HG03159 (cell line): ENCODE results near the gene RBMS3.
"Not testable (repeated sequence)": the region's sequence is repeated elsewhere in the genome, so short reads cannot be mapped to it uniquely, and the experiment has no call there.

Experiments used
- ATAC-seq: cut with Tn5 transposase; IDR thresholded peaks from one replicate; pipeline ENCODE4 v1.9.1; 2021; ENCODE audit warnings: mild to moderate bottlenecking, moderate library complexity; ENCODE audit not compliant: unreplicated experiment

The RBMS3 gene

DNA sequence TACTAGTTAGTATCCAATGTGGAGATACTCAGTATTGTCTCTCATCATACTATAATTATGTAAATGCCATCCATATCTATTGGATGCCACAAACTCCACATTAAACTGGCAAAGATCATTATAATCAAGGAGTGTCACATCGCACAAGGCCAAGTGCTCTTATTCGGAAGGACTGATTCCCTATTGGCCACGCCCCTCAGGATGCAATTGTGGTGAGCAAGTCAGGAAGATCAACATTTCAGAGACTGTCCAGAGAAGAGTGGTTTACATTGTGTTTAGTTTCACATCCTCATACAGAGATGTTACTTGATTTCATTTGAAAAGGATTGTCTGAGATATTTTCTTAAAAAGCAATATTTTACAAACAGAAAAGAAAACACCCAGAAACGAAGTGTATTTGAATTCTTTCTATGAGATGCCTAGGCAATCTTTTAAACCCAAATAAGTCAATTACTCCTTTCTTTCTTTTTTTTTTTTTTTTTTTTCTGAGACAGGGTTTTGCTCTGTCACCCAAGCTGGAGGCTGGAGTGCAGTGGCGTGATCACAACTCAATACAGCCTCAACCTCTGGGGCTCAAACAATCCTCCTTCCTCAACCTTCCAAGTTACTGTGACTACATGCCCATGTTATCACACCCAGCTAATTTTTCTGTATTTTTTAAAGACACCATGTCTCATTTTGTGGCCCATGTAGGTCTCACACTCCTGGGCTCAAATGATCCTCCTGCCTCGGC is 369.1 kb downstream of the RBMS3 start:
- ATAC-seq, result peak; percentile 79

DNA sequence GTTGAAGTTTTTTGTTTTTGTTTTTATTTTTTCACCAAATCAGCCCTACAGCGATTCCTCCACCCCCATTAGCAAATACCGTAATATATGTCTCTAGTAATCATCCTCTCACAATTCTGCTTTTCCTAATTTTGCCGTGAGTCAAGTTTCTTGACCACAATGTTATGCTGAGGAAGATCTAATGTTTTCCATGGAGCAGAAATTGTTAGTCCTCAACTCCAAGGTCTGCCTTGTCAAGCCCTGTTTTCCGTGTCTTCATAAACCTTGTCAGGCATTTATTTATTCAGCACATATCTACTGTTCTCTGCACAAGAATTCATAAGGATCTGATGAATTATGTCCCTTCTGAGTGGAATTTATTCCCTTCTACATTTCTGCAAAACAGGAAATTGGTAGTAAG is 372.8 kb downstream of the RBMS3 start:
- ATAC-seq, result no peak

DNA sequence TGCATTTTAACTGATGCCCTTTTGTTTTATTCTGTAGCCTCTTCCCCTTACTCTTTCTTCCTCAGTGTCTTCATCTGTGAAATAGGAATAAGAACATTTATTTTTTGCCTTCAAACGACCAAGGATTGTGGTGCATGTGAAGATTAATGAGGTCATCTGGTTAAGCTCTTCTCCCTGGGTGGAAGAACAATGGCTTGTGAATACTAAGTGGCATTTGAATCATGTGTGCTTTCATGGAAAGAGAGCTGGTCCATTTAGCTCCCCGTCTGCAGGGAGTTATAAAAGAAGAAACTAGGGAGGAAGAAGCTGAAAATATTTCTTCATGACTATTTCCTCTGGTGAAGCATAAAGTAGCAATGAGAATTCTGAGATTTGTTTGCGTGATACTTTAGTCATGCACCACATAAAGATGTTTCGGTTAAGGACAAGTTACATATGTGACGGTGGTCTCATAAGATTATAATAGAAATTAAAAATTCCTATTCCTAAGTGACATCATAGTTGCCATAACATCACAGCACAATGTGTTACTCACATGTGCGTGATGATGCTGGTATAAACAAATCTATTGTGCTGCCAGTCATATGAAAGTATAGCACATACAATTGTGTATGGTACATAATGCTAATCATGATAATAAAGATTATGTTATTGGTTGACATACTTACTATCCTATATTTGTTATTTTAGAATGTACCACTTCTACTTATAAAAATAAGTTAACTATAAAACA is 374.3 kb downstream of the RBMS3 start:
- ATAC-seq, result no peak

DNA sequence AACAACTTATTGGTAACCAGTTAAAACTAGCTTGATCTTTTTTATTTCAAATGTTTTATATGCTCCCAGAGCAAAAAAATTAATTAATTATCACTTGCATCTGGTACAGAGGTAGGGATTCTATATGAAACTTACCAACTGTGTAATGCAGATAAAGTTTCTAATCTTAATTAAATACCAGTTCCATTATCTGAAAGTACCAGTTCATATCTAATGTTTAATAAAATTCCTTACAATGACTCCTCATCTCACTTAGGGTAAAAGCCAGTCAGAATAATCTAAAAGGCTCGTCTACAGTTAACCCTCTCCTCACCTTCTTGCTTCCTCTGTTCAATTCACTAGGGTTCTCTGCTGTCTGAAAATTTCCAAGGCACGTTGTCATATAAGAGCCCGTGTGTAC is 384.8 kb downstream of the RBMS3 start:
- no peak for ATAC-seq

DNA sequence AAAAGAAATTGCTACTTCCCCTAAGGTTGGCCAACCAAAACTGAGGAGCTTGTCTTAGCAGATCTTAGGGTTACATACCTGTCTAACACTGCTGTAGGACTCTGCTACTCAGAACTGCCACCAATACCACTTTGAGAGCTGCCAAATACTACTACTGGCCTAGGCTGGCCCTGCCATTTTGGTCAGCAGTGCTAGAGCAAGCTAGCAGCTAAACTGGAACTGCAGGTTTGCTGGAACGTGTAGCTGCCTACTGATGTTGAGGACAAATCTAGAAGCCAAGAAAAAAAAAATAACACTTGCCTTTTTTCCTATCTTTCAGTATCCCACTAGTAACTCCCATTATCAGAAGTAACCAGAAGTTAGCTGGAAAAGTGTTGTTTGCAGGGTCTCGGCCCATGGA is 387.4 kb downstream of the RBMS3 start:
- no peak for ATAC-seq

DNA sequence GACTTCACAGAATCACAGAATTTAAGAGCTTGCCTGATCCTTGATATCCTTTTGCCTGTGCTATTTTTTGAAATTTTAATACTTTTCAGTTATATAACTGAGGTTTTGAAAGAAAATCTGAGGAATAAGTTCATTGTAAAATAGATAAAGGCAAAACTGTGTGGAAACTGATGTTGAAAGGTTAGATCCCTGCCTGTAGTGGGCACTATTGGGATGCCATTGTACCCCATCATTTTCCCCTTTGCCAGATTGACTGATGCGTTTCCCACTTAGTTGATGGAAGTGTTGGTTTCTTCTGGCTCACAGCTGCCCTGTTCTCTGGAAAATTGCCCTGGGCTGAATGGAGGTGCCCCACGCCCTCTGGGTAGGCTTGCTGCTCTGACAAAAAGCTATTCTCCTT is 387.9 kb downstream of the RBMS3 start:
- no peak for ATAC-seq

DNA sequence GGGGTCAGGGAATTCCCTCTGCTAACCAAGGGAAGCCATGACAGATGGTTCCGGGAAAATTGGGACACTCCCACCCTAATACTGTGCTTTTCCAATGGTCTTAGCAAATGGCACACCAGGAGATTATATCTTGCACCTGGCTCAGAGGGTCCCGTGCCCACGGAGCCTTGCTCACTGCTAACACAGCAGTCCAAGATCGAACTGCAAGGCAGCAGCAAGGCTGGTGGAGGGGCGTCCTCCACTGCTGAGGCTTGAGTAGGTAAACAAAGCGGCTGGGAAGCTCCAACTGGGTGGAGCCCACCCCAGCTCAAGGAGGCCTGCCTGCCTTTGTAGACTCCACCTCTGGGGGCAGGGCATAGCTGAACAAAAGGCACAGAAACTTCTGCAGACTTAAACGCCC is 389.6 kb downstream of the RBMS3 start:
- ATAC-seq, result not testable (repeated sequence)

DNA sequence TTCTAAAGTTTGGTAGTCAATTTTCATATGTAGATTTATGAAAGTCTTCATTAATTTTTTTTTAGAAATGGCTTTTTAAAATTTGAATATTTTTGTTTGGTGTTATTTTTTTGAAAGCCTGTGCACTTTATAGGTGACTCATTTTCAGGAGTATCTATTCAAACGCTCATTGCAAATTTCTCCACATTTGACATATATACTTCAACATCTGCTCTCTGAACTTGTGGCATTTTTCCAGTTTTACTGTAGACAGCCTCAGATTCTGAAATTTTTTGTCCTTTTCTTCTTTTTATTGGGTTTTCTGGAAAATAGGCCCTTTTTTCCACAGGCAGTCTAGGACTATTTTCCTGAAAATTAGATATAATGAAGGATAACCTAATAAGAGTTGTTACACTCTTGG is 396.6 kb downstream of the RBMS3 start:
- no peak for ATAC-seq

DNA sequence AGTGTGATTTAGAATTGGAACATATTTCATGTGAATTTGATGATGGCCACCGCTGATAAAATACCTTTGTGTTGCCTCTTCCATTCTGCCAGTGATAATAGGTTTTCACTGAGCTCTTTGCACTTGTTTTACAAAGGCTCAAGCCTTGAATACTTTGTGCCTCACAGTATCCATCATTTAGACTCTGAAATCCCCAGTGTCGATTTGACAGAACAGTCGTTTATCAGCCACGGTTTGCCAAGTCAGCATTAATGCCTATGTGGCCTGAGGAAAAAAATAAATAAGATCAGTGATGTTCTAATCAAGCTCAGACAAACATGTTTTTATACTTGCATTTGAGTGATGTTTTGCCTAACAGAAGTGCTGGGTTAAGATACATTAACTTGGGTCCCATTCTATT is 399.1 kb downstream of the RBMS3 start:
- no peak for ATAC-seq

DNA sequence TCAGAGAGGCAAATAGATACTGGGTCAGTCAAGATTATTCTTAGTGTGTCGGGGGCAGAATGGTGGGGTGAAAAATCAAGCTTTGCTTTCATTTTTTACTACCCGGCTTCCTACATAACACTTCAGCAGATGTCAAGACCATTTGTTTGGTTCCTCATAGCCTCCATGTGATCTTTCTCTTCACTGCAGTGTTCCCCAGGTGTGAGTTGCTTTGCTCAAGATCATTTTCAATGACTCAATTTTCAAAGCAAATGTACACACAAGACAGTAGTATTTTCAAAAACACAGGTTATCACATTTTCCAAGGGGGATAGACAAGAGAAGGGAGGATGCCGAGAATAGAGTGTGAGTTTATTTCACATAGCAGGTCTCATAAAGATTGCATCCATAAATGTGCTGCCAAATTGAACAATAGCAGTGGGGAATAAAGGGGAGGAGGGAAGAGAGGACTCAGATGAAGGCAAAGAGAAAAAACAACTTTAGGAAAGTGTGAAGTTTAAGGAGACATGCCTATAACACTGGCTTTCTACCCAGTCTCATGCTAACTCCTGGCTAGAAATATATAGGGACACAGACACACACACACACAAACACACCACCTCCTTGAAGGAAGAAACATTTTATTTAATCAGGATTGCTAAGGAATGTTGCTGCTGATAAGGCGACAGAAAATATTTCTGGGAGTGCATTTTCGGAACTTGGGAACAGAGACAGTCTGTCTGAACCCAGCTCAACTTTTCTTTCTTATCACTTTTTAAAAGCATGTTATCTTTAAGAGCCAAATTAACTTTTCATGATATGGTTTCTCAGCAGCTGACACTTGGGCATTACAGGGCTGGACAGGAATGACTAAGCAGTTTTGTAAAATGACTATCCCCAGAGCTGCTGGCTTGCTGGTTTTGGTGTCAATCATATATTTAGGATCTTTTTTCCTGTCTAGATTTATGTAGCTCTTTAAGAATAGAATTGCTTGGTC is 402.4 kb downstream of the RBMS3 start:
- peak; percentile 41 for ATAC-seq

DNA sequence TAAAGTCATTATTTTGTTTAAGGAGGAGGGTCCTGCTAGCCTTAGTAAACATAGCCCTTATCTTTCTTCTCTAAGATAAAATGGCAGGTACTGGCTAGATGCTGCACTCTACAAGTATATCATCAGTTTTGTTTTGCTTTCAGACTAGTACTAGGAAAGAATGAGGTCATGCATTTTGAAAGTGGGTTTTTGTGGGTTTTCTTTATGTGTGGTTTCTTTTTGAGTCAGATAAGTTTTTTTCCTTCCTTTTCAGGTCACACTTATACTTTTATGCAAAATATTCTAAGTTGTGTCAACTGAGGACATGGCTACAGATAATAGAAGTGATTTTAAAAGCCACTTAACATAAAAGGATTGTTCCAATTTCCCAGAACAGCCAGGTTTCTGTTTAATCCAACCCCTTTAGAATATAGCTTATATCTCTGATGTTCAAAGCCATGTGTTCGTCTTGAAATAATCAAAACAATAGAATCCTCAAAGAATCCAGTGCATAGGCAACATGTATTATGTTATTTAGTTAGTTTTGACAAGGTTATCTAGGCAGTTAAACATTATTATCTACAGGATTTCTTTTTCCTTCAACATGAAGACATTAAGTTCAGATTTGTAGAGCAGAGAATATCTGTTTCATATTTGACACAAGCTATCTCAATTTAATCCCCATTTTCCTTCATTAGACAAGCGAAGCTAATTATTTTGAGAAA is 406.2 kb downstream of the RBMS3 start:
- ATAC-seq, result peak; percentile 98

DNA sequence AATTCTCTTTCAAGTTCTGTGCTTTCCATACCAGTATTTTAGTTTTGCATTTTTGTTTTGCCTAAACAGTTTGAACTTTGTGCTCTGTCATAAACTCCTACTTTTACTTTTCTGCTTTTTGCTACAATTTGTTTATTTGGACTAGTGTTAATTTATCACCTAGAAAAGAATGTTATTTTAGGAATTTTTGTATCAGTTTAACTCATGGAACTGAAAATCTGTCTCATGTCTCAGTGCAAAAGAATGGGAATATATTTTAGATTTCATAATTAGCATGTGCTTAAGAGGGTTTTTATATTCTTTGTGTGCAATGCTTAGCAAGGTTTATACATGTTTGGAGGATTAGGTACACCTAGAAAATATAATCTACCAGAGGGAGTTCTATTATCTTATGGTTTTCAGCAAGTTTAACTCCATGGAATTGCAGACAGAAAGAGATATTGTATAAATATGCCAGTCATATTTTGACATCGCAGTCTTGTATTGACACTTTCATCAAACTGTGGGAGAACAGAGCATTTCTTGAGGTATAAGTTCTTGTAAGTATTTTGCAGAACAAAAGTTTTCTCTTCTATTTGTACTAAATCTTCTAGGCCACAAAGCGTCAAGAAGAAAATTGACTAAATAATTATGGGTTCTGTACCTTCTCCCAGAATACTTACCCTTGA is 409.9 kb downstream of the RBMS3 start:
- ATAC-seq, result no peak

DNA sequence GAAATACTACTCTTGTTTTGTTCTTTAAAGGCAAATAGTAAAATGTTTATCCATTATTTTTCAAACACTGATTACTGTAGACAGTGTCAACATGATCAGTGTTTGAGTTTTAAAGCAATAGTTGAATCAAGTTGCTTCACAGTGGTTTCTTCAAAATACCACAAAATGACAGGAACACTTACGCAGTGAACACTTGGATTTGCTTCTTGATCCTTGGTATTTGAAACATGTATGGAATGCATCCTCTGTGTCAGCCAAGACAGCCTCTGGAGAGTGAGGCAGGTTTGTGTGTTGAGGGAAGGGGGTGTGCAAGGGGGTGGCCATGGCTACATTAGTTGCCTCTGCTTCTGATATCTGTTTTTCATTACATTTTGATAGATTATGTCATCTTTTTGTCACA is 413.0 kb downstream of the RBMS3 start:
- no peak for ATAC-seq

DNA sequence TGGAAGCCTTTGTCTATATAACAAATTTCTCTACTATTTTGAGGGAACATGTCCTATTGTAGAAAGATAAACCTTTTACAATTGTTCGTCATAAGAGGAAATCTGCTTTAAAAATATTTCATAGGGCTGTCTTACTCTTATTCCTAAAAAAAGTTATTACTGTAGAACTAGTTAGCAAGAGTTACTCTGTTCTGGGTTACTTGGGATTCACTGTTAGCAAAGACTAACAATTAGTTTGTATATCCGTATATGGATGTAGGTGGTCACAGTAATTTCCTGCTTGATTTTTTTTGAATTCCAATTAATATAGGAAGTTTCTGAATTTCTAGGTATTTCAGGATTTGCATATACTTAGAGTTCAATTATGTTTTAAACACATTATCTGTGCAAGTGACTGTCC is 413.5 kb downstream of the RBMS3 start:
- no peak for ATAC-seq

DNA sequence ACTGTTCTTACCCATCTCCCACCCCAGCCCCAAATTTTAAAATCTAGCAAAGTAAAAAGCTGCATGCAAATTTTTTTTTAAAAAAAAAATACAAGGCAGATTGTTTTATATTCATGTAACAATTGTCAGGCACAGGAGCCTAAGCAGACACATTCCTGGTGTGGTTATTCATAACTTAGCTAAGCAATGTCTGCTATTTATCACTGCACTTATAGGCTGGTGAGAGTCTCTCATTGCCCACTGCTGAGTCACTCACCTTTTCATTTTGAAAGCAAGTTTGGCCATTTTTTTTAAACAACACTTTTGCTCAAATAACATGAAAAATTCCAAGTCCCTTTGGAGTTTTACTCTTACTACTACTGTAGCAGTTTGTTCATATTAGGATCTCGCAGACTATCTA is 413.9 kb downstream of the RBMS3 start:
- ATAC-seq, result no peak

DNA sequence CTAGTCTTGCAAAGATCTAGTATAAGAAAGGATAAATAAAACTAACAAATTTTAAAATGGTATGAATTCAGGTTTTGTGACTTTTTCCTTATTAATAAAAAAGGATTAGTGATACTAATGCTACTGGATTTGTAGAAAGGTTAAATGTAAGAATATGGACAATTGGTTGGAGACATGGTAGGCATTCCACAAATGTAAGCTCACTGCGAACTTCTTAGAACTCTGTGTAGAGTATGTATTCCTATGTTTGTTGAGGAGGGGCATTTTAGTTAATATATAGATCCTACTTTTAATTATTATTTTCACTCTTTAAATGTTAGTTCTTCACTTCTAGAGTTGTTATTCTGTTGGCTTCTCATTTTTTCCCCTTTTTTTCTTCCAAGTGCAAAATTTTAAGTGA is 414.3 kb downstream of the RBMS3 start:
- no peak for ATAC-seq

DNA sequence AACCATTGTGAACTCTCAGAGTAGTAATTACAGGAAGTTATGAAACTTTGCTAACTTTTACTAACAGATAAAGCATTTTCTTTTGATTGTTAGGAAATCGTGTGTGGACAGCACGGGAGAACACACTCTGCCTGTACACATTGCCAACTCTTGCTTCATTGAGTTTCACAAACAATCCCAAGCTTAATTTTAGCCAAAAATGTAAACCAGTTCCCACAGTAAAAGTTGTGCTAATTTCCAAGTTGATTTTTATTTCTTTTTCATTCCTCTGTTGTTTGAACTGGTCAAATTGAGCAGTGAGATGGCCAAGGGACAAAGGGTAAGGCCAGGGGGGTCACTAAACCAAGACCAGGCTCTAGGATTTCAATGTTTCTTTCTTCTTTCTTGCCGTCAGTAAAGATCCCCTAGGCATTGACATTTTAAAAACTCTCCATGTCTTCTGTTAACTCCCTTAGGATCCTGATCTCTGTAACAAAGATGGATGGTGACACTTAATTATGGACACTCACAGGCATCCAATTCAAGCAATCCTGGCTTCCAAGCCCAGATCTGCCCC is 414.9 kb downstream of the RBMS3 start:
- no peak for ATAC-seq

DNA sequence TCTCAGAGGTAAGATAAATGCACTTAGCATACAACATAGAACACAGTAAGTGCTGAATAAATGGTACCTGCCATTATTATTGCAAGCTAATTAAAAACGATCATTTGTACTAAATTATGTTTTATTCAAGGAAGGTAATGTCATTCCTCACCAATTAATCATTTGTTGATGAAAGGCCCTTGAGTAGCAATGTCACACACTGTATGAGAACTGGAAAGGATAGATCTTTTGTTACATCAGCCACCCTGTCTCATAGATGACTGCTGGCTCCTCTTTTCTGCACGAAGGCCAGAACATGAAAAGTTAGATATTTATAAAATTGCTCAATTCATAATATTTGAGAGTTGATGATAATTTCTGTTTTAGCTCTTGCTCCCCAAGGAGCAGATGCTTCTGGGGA is 415.4 kb downstream of the RBMS3 start:
- no peak for ATAC-seq

DNA sequence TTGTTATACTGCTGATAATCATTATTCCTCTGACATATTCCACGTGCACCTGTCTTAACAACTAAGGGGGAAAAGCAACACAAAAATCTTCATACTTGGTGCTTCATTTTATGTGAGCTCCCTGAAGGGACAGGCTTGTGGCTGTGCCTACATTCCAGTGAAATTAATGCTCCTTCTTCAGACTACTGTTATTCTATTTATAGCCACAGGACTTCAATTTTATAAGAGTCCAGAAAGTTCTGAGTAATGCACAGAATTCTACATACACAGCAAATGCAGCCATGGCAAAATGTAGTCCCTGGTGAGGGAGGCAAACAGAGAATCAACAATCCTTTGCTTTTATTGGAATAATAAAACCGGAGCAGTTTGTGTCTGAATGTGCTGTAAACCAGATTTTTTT is 417.1 kb downstream of the RBMS3 start:
- ATAC-seq, result no peak

DNA sequence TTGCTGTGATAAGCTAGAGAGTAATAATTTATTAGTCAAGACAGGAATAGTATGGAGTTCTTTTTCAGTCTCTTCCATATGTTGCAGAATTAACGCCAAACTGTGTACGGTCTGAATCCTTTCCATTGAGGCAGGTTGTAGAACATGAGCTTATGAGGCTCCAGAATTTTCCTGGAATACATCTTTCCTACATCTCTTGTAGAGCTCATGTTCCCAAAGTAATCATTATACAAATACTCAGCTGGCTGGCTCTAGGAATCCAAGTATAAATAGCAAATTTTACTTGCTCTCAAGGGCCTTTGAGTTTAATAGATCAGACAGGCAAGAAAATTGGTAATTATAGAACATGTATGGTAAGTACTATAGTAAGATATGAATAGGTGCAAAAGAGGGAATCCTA is 419.4 kb downstream of the RBMS3 start:
- no peak for ATAC-seq
